HL-60 (cell line): Measurements from ENCODE around the gene AP1B1.

Experiments used
- DNase-seq, 2 experiments: peaks; one replicate each; pipeline ENCODE4 v3.0.0-alpha.2; 2010 to 2020; ENCODE audit warnings: low read depth in 1 of 2, low spot score in 1 of 2
- H3K27ac ChIP-seq: fragments of 250-450 bp; sonication (Bioruptor Pico); replicated peaks from 2 replicates; pipeline ENCODE4 v1.5.1; 2020; ENCODE audit warnings: mild to moderate bottlenecking, moderate library complexity
- H3K27me3 ChIP-seq: fragments of 250-450 bp; sonication (Bioruptor Pico); 2 replicates; pipeline ENCODE4 v1.5.1; 2021; ENCODE audit warnings: mild to moderate bottlenecking, moderate library complexity; ENCODE audit not compliant: insufficient read depth, poor library complexity, severe bottlenecking
- H3K4me3 ChIP-seq: replicated peaks from 2 replicates; pipeline ENCODE4 v1.5.1; 2011; ENCODE audit warnings: mild to moderate bottlenecking, control low read depth, low read length; ENCODE audit not compliant: insufficient read depth
- CTCF ChIP-seq: IDR thresholded peaks from one replicate; pipeline ENCODE4 v1.5.1; 2011; ENCODE audit warnings: low read length, control low read depth, inconsistent platforms; ENCODE audit not compliant: insufficient read depth
- GABPA ChIP-seq: IDR thresholded peaks from 2 replicates; pipeline ENCODE4 v1.6.1; 2012; ENCODE audit warnings: low read depth
- POLR2AphosphoS5 ChIP-seq: IDR thresholded peaks from 2 replicates; pipeline ENCODE4 v1.6.1; 2012; ENCODE audit warnings: low read depth
- REST ChIP-seq: IDR thresholded peaks from 2 replicates; pipeline ENCODE4 v1.6.1; 2012; ENCODE audit warnings: low read depth; ENCODE audit not compliant: insufficient replicate concordance
- SPI1 ChIP-seq: IDR thresholded peaks from 2 replicates; pipeline ENCODE4 v1.6.1; 2012; ENCODE audit warnings: low read depth, mild to moderate bottlenecking, borderline replicate concordance

Gene AP1B1

GRCh38 chr22:29328566-29329500, 59.5 kb downstream of the AP1B1 start:
- H3K27ac ChIP-seq = no peak overlapping the region
- DNase-seq = no peak

GRCh38 chr22:29328055-29328454, 60.3 kb downstream of the AP1B1 start:
- DNase-seq = no peak
- H3K27ac ChIP-seq = no peak overlapping the region
- TF ChIP-seq SPI1 = no peak
- no peak for TF ChIP-seq REST
- TF ChIP-seq GABPA = no peak
- TF ChIP-seq POLR2AphosphoS5 = no peak
- TF ChIP-seq CTCF = no peak
- H3K4me3 ChIP-seq = no peak overlapping the region
- no peaks in the 10 kb centered on the region for H3K27me3 ChIP-seq

More at GRCh38 chr22:29328566-29329500, 59.5 kb downstream of the AP1B1 start:
- TF ChIP-seq SPI1 = no peak
- no peak for TF ChIP-seq GABPA
- TF ChIP-seq CTCF = no peak
- no peak for TF ChIP-seq POLR2AphosphoS5
- TF ChIP-seq REST = no peak
- Histone ChIP-seq H3K4me3 (no peak overlapping the region), H3K27me3 (no peaks in the 10 kb centered on the region)

GRCh38 chr22:29327089-29327764, 61.1 kb downstream of the AP1B1 start:
- Histone ChIP-seq H3K4me3 (no peak overlapping the region), H3K27me3 (no peaks in the 10 kb centered on the region), H3K27ac (no peak overlapping the region)
- TF ChIP-seq GABPA = no peak
- TF ChIP-seq CTCF = no peak
- no peak for TF ChIP-seq REST
- TF ChIP-seq SPI1 = no peak
- TF ChIP-seq POLR2AphosphoS5 = no peak
- DNase-seq = no peak
